Peyer's patch (tissue), 4 donors: Measurements from ENCODE around the gene TMEM107. TPM values are rescaled to one million over a fixed set of nuclear protein-coding genes. Genes with fewer than 3 reads are reported as not detected.

Experiments used
- DNase-seq, 3 donors: peaks; one replicate each; pipeline ENCODE4 v3.0.0-alpha.2; 2017 to 2019
- H3K27ac ChIP-seq, 4 donors: fragments of 200-600 bp; sonication (generic); one replicate each; pipeline ENCODE4 v1.5.1; 2016 to 2019
- H3K27me3 ChIP-seq, 2 donors: fragments of 200-600 bp; sonication (generic); one replicate each; pipeline ENCODE4 v1.5.1; 2019
- H3K36me3 ChIP-seq, 3 donors: fragments of 200-600 bp; sonication (generic); one replicate each; pipeline ENCODE4 v1.5.1; 2016 to 2019
- H3K4me1 ChIP-seq, 4 donors: fragments of 200-600 bp; sonication (generic); one replicate each; pipeline ENCODE4 v1.5.1; 2016 to 2019
- H3K4me3 ChIP-seq, 4 donors: fragments of 200-600 bp; sonication (generic); 1 replicate in 3 of 4; 2 replicates in 1 of 4; pipeline ENCODE4 v1.5.1; 2016 to 2019; ENCODE audit warnings: mild to moderate bottlenecking in 1 of 4
- H3K9me3 ChIP-seq, 4 donors: fragments of 200-600 bp; sonication (generic); one replicate each; pipeline ENCODE4 v1.5.1; 2016 to 2019; ENCODE audit warnings: mild to moderate bottlenecking in 1 of 4
- POLR2A ChIP-seq, 2 donors: fragments of 450-650 bp; IDR thresholded peaks; one replicate each; pipeline ENCODE4 v1.5.1; 2017; ENCODE audit warnings: antibody characterized with exemption in 2 of 2, mild to moderate bottlenecking in 2 of 2, moderate library complexity in 2 of 2
- total RNA-seq, 4 donors: library from RNA; depleted of rRNA; stranded (reverse); fragments of >200 nt; gene quantifications; one replicate each; pipeline ENCODE4 v1.1.0, GENCODE V29; 2016
- TF ChIP-seq, protein P1 (sequence below), 6 experiments: fragments of 450-650 bp in 4 of 6; fragments of 200-600 bp in 2 of 6; sonication (generic) in 1 of 6; IDR thresholded peaks; one replicate each; pipeline ENCODE4 v1.5.1; 2017 to 2019; ENCODE audit warnings: antibody characterized with exemption in 6 of 6, mild to moderate bottlenecking in 3 of 6, moderate library complexity in 1 of 6

The TMEM107 gene
- total RNA-seq, 4 donors from 2014 or later: 6.5 to 27.2 (median 16.4) TPM

DNA sequence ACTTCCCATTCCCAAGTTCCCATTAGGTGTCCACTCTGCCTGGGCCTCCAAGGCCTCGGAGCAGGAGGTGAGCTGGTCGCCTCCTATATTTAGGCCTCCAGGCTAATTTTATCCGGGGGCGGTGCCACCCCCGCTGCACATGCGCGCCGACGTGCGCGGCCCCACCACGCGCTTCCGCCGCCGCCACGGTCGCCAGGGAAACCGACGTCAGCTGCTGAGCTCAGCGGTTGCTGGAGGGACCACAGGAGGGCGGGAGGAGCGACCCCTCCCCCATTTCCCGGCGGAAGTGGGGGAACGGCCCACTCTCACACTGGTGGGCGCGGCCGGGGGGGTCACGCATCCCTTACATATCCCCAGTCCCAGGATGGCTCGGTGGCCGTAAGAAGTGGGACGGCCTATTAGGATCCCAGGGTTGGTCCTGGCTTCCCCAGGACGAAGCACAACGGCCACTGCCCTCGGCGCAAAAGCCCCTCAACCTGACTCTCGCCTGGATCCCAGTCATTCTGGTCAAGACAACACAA is 25.0 kb downstream of the TMEM107 start:
- Histone ChIP-seq H3K36me3 (peaks cover 0 to 48% (median 9%) of the 10 kb centered on the region in 3 donors), H3K9me3 (no peaks in the 10 kb centered on the region), H3K27ac (peak overlapping the region; percentile 91 to 99 (median 99)), H3K4me1 (peaks cover 2 to 36% (median 26%) of the 10 kb centered on the region in 4 donors), H3K4me3 (peak overlapping the region; percentile 37 to 62 (median 55)), H3K27me3 (no peaks in the 10 kb centered on the region)
- TF ChIP-seq POLR2A (IDR thresholded peaks at IDR 0.05): no peak
- TF ChIP-seq, protein P1, sequence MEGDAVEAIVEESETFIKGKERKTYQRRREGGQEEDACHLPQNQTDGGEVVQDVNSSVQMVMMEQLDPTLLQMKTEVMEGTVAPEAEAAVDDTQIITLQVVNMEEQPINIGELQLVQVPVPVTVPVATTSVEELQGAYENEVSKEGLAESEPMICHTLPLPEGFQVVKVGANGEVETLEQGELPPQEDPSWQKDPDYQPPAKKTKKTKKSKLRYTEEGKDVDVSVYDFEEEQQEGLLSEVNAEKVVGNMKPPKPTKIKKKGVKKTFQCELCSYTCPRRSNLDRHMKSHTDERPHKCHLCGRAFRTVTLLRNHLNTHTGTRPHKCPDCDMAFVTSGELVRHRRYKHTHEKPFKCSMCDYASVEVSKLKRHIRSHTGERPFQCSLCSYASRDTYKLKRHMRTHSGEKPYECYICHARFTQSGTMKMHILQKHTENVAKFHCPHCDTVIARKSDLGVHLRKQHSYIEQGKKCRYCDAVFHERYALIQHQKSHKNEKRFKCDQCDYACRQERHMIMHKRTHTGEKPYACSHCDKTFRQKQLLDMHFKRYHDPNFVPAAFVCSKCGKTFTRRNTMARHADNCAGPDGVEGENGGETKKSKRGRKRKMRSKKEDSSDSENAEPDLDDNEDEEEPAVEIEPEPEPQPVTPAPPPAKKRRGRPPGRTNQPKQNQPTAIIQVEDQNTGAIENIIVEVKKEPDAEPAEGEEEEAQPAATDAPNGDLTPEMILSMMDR (IDR thresholded peaks at IDR 0.05): peak in 4 of 6 experiments; percentile 5 to 28 (median 8)
- DNase-seq: peak; percentile 83 to 96 (median 88)

DNA sequence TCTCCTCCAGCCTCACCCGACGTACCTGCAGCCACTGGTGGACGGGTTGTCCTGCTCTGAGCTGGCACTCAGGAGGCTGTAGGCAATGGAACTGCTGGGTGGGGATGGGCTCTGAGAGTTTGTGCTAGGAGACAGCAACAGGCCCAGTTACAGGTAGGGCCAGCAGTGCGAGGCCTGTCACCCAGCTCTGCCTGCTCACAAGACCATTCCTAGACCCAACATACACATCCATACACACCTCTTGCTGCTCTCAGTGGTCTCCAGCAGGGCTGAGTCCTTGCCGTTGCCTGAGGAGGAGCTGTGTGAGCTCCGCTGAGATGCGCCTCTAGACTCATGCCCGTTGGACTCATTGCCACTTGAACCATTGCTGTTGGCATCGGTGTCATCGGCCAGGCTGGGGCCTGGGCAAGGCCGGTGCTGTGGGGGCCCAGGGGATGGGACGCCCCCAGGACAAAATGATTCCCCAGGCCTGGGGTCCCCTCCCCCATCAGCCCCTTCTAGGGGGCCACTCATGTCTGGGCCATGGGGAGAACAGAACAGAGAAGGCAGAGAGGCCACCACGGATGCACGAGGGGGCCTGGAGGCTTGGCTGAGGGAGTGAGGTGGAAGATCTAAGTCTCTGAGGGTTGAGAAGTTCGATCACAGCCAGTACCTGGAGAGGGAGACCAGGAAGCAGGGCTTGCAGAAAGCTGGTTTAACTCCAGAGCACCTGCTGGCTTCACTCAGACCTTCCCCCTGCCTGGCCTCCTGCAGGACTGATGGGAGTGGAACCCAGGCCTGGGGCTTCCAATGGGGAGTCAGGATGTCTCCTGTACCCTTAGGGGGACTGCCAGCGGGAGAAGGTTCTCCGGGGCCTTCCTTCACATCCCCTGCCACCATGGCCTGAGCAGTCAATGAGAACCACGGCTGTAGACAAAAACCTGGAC is 25.7 kb downstream of the TMEM107 start:
- Histone ChIP-seq H3K4me1 (peaks cover 2 to 36% (median 26%) of the 10 kb centered on the region in 4 donors), H3K36me3 (peaks cover 0 to 55% (median 9%) of the 10 kb centered on the region in 3 donors), H3K4me3 (peak overlapping the region; percentile 37 to 62 (median 55)), H3K27ac (peak overlapping the region; percentile 91 to 99 (median 99)), H3K9me3 (no peaks in the 10 kb centered on the region), H3K27me3 (no peaks in the 10 kb centered on the region)
- no peak for DNase-seq
- TF ChIP-seq POLR2A (IDR thresholded peaks at IDR 0.05): no peak
- TF ChIP-seq, protein P1 (IDR thresholded peaks at IDR 0.05): no peak

DNA sequence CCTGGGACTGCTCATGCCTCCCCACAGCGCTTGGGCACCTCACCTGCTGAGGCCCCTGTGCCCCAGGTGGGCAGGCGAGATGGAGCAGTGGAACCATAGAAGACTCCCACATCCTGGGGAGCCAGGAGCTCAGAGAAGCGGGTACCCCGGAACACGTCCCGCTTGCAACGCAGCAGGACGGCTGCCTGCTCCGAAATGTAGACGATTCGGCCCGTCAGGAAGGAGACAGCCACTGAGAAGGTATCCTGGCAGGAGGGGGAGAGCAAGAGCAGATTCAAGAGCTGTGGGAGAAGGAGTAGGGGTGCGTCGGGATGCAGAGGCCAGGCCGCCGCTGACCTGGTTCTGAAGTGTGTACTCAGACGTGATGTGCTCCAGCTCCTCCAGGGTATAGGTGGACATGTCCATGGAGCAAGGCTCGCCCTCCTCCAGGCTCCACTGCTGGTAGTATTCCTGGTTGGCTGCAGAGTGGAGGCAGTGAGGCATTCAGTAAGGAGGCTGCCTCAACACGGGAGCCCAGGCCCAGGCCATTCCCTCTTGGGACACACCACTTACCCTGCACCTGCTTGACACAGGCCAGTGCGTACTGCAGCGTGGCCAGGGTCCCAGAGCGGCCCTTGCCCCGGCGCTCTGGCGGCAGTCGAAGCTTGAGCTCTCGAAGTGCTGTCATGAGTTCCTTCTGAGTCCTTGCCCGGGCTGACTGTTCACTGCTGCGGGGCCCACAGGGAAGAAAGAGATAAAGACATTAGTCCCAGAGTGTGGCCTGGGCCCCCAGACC is 26.6 kb downstream of the TMEM107 start:
- peaks cover 2 to 33% (median 26%) of the 10 kb centered on the region in 4 donors for H3K4me1 ChIP-seq
- TF ChIP-seq POLR2A (IDR thresholded peaks at IDR 0.05): no peak
- TF ChIP-seq, protein P1 (IDR thresholded peaks at IDR 0.05): no peak
- peak overlapping the region in 2 of 4 donors; percentile 91 to 99 for H3K27ac ChIP-seq

DNA sequence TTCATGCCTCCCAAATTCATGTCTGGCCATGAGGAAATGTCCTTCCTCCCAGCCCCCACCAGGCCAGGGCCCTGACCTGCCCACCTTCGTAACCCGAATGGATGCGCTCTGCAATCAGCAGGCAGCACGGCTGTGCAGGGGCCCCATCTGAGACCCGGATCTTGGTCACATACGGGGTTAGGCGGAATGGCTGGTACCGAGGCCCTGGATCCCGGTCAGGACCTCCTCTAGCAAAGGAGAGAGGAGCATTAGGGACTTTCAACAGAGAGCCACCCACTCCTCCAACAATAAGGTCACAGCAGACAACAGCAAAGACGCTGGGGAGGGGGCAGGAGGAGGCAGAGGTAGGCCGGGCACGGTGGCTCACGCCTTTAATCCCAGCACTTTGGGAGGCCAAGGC is 27.6 kb downstream of the TMEM107 start:
- H3K4me3 ChIP-seq: no peak overlapping the region
- peaks cover 2 to 27% (median 23%) of the 10 kb centered on the region in 4 donors for H3K4me1 ChIP-seq
- no peaks in the 10 kb centered on the region for H3K27me3 ChIP-seq
- H3K27ac ChIP-seq: peak overlapping the region in 1 of 4 donors; percentile 3
- TF ChIP-seq, protein P1 (IDR thresholded peaks at IDR 0.05): no peak
- TF ChIP-seq POLR2A (IDR thresholded peaks at IDR 0.05): no peak
- H3K36me3 ChIP-seq: peaks cover 0 to 74% (median 9%) of the 10 kb centered on the region in 3 donors
- H3K9me3 ChIP-seq: no peaks in the 10 kb centered on the region
- DNase-seq: no peak

More for the DNA sequence above, 26.6 kb downstream of the TMEM107 start:
- H3K9me3 ChIP-seq: no peaks in the 10 kb centered on the region
- no peaks in the 10 kb centered on the region for H3K27me3 ChIP-seq
- DNase-seq: no peak
- H3K36me3 ChIP-seq: peaks cover 0 to 64% (median 9%) of the 10 kb centered on the region in 3 donors
- H3K4me3 ChIP-seq: no peak overlapping the region

DNA sequence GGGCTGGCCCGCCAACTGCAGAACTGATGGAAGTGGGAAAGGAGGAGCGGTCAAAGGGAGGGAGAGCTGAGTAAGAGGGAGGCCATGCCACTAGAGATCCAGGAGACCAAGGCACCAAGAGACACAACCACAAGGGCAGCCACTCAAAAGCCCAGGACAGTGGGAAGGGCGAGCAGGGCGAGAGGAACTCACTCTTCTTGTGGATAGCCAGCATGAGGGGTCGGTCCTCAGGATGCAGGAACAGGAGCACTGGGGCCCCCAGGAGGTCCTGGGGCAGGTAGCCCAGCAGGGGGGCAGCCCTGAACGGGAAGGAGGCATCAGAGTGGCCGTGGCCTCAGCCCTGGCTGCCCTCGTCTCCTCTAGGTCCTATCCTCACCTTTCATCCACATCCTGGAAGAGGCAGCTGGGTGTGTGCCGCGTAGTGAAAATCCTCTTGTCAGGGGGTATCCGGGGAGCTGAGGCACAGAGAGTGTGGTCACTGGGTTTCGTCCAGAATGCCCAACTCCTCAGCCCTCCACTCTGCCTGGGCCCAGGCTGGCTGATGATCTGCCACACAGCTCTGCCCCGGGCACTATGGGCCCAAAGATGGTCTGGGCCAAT is 28.3 kb downstream of the TMEM107 start:
- peak overlapping the region in 1 of 4 donors; percentile 3 for H3K27ac ChIP-seq
- no peak for DNase-seq

More for the DNA sequence above, 28.3 kb downstream of the TMEM107 start:
- no peaks in the 10 kb centered on the region for H3K9me3 ChIP-seq
- H3K27me3 ChIP-seq: no peaks in the 10 kb centered on the region
- peaks cover 2 to 23% (median 17%) of the 10 kb centered on the region in 4 donors for H3K4me1 ChIP-seq
- H3K4me3 ChIP-seq: no peak overlapping the region
- TF ChIP-seq POLR2A (IDR thresholded peaks at IDR 0.05): no peak
- TF ChIP-seq, protein P1 (IDR thresholded peaks at IDR 0.05): no peak
- peaks cover 0 to 81% (median 9%) of the 10 kb centered on the region in 3 donors for H3K36me3 ChIP-seq
